ENCODE data around the gene LRP6. TPM values are rescaled to one million over a fixed set of nuclear protein-coding genes. Genes with fewer than 3 reads are reported as not detected.

LRP6 gene
- total and polyA plus RNA-seq, 8 donors: 44.5 to 65.7 (median 62.2) TPM

DNA sequence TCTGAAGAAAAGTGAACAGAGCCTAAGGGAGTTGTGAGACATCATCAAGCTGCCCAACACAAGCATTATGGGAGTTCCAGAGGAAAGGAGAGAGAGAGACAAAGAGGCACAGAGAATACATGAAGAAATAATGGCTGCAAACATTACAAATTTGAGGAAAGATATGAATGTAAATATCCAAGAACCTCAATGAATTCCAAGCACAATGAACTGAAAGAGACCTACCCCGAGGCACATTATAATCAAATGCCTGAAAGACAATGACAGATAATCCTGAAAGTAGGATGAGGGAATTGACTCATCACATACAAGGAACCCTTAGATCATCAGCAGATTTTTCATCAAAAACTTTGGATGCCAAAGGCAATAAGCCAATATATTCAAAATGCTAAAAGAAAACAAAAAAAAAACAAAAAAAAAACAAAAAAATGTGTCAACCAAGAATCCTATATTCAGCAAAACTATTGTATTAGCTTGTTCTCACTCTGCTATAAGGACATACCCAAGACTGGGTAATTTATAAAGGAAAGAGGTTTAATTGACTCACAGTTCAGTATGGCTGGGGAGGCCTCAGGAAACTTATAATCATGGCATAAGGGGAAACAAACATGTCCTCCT lies 158.3 kb downstream of the LRP6 start:
- intact Hi-C loops (cut with DNase I): no loop called here
- TF ChIP-seq, protein P1, sequence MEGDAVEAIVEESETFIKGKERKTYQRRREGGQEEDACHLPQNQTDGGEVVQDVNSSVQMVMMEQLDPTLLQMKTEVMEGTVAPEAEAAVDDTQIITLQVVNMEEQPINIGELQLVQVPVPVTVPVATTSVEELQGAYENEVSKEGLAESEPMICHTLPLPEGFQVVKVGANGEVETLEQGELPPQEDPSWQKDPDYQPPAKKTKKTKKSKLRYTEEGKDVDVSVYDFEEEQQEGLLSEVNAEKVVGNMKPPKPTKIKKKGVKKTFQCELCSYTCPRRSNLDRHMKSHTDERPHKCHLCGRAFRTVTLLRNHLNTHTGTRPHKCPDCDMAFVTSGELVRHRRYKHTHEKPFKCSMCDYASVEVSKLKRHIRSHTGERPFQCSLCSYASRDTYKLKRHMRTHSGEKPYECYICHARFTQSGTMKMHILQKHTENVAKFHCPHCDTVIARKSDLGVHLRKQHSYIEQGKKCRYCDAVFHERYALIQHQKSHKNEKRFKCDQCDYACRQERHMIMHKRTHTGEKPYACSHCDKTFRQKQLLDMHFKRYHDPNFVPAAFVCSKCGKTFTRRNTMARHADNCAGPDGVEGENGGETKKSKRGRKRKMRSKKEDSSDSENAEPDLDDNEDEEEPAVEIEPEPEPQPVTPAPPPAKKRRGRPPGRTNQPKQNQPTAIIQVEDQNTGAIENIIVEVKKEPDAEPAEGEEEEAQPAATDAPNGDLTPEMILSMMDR (IDR thresholded peaks at IDR 0.05): no peak
- no peak for DNase-seq
- Histone ChIP-seq H3K27ac (no peak overlapping the region), H3K36me3 (no peaks in the 10 kb centered on the region), H3K4me3 (no peak overlapping the region), H3K9me3 (peaks cover 0 to 32% of the 10 kb centered on the region in 2 donors), H3K27me3 (no peaks in the 10 kb centered on the region), H3K4me1 (no peaks in the 10 kb centered on the region)
- no peak for ATAC-seq

DNA sequence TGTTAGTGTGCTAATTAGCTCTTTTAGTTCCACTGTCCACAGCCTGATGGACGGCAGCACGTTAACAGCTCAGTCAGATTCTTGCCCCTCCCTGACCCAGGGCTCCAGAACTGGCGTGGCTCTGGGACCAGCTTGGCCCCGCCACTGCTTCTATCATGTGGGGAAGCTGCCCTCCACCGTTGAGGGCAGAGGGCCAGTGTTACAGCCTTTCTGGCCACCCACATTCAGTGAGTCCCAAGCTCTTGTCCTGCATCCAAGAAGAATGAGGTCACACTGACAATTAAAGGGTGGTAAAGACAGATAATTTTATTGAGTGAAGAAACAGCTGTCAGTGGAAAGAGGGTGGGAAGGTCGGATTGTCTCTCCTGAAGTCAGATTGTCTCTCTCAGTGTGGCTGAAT lies 159.2 kb downstream of the LRP6 start:
- no peak for DNase-seq
- H3K27me3 ChIP-seq: no peaks in the 10 kb centered on the region
- ATAC-seq: no peak
- TF ChIP-seq, protein P1 (IDR thresholded peaks at IDR 0.05): no peak
- no peak overlapping the region for H3K4me3 ChIP-seq
- no peak overlapping the region for H3K27ac ChIP-seq
- no peaks in the 10 kb centered on the region for H3K4me1 ChIP-seq
- peaks cover 0 to 32% of the 10 kb centered on the region in 2 donors for H3K9me3 ChIP-seq
- H3K36me3 ChIP-seq: no peaks in the 10 kb centered on the region
- intact Hi-C loops (cut with DNase I): no loop called here

DNA sequence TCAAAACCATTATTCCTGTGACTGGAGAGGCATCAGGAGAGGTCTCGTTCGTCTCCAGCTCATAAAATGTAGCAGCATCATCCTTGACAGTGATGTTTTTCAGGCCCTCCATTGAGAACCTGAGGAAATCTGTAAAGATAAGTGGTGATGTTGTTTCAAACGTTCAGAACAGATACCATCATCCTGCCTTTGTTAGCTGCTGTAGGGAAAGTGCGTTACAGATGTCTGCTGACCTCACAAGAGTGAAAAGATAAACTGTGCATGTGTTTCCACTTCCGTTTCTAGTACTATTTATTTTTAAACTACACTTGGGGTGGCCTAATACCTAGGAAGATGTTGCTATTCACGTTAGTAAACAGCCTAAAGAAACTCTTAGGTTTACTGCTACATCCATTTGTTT lies 167.7 kb downstream of the LRP6 start:
- DNase-seq (no peak), ATAC-seq (no peak)
- intact Hi-C loops (cut with DNase I): no loop called here
- no peak overlapping the region for H3K4me3 ChIP-seq
- no peaks in the 10 kb centered on the region for H3K9me3 ChIP-seq
- no peaks in the 10 kb centered on the region for H3K36me3 ChIP-seq
- no peak overlapping the region for H3K27ac ChIP-seq
- H3K27me3 ChIP-seq: no peaks in the 10 kb centered on the region
- no peaks in the 10 kb centered on the region for H3K4me1 ChIP-seq
- TF ChIP-seq, protein P1 (IDR thresholded peaks at IDR 0.05): no peak

DNA sequence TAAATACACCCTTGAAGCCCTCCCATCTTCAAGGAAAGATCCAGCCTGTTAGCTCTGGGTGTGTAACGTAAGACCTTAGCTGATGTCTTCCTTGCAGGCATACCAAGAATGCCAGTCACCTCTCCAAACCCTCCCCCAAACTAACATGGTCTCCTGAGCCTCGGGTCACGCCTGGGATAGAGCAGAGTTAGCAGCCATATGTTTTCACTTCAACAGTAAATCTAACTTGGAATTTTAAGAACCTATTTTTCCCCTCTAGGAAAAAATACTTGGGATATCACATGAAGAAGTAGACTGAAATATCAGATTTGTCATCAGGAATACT lies 168.2 kb downstream of the LRP6 start:
- no peaks in the 10 kb centered on the region for H3K27me3 ChIP-seq
- H3K36me3 ChIP-seq: no peaks in the 10 kb centered on the region
- H3K4me3 ChIP-seq: no peak overlapping the region
- intact Hi-C loops (cut with DNase I): no loop called here
- peak; percentile 62 for ATAC-seq
- TF ChIP-seq, protein P1 (IDR thresholded peaks at IDR 0.05): no peak
- no peak for DNase-seq
- no peaks in the 10 kb centered on the region for H3K9me3 ChIP-seq
- no peaks in the 10 kb centered on the region for H3K4me1 ChIP-seq
- no peak overlapping the region for H3K27ac ChIP-seq

DNA sequence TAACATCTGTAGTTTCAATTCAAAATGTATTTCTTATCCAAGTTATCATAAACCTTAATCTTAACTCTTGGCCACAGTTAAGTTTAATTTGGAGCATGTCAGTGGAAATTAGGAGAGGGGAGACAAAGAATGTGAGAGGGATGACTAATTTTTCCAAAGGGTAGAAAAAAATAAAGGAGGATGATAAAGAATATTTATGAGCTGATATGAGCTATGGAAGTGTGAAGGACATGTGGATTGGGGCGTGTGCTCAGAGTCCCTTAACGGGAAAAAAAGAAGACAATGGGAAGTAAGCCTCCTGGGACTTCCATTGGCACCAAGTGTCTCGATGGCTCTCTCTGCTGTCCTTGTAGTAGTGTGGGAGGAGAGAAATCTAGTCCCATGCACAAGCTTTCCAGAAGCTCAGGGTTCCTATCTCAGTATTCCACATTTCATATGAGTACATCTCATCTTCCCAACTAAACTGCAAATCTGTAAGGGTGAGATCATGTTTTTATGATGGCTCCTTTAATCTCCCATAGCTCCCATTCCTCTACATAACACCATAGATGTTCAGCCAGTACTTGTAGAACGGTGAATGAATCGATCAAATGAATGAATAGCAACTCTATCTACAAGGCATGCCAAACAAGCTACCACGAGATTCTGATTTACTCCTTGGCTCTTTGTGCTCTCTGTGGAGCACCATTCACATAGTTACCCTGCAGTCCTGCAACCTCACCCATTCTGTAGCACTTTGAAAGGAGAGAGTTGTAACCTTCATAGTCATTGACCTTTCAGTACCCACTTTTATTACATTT lies 168.8 kb downstream of the LRP6 start:
- no peak overlapping the region for H3K27ac ChIP-seq

More for the DNA sequence above, 168.8 kb downstream of the LRP6 start:
- H3K9me3 ChIP-seq: no peaks in the 10 kb centered on the region
- TF ChIP-seq, protein P1 (IDR thresholded peaks at IDR 0.05): no peak
- no peaks in the 10 kb centered on the region for H3K36me3 ChIP-seq
- intact Hi-C loops (cut with DNase I): no loop called here
- DNase-seq: peak in 1 of 4 donors; percentile 32
- no peaks in the 10 kb centered on the region for H3K27me3 ChIP-seq
- peak; percentile 57 for ATAC-seq
- H3K4me1 ChIP-seq: no peaks in the 10 kb centered on the region
- H3K4me3 ChIP-seq: no peak overlapping the region
